SKM-1 treated with dmso at 0.1 percent for 144 hours (cell line): Measurements from ENCODE around the gene MEGF10.

Source experiments
- DNase-seq: peaks from one replicate; lab custom pipeline; 2025; ENCODE audit not compliant: unreplicated experiment; lab: John Stamatoyannopoulos, UW

The MEGF10 gene

DNA sequence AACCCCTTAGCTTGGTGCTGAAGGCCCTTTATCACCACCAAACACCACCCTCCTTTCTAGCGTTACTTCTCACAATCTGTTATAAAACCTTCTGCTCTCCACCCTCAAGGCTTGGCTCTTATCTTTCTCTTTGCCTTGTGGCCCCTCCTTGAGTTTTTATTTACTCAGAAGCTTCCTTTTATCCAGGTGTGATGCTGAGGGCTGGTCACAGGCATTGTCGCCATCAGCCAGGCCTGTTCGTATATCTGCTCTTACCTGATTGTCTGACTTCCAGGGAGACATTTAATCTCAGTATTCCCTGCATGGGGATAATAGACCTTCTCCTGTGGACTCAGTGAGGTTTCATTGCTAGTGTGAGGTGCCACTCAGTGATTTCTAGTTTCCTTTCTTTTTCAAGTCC, 34.2 kb downstream of the MEGF10 start:
- no peak for DNase-seq

DNA sequence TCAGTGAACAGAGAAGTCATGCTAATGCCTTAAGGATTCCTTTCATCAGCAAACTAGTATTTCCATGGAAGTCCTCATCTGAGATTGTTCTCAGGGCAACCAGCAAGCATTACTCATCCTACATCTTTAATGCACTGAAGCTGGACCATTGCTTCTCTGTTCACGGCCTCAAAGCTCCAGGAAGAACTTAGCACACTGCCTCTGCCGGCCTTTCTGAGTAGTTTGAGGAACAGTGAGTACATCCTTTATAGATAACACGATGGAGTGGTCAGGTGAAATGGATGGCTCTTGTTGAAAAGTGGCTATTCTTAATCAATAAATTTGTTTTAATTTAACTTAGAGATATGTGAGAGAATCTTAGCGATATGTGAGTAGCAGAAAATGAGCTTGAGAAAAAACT, 35.8 kb downstream of the MEGF10 start:
- DNase-seq, result no peak

DNA sequence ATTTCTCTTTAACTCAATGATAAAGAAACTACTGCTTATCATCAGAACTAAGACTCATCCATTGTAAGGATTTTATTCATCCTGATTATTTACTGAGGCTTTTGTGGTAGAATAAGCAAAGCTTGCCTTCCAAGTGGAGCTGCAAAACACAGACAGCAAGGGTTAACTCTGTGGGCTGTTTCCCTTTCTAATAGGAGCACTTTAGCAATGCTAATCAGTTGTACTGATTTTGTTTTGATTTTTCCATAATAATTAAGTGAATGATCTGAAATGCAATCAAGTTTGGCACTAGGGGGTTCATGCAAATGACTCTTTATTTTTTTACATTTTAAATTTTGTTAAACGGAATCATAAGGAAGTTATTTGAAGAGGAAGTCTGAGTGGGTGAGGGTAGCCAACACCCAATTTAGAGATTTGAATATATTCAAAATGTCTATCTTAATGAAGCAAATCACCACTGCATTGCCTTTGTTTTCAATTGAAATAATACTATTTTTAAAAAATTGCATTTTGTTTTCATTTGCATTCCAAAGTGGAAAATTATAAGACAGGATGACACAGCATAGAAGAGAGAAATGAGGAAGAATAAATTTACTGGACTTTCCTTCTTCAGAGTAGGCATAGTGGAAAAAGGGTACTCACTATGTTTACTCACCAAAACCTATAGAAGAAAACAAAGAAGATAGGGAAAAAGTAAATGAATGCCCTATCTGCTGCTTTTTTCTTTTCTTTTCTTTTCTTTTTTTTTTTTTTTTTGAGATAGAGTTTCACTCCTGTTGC, 36.6 kb downstream of the MEGF10 start:
- no peak for DNase-seq

DNA sequence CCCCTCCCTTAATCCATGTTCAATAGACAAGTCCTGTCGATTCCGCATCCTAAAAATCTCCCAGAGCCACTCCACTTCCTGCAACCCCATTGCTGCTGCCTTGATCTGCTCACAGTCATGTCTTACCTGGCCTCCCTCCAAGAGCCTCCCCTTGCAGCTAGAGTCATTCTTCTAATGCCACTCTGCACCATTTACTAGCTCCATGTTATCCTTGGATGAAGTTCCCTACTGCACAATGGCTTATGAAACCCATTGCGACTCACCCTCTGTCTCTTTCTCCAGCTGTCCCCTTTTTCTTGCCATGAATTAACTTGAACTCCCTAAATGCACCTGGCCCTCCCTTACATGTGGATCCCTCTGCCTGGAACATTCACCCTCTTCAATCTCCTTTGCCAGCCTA, 39.5 kb downstream of the MEGF10 start:
- no peak for DNase-seq

DNA sequence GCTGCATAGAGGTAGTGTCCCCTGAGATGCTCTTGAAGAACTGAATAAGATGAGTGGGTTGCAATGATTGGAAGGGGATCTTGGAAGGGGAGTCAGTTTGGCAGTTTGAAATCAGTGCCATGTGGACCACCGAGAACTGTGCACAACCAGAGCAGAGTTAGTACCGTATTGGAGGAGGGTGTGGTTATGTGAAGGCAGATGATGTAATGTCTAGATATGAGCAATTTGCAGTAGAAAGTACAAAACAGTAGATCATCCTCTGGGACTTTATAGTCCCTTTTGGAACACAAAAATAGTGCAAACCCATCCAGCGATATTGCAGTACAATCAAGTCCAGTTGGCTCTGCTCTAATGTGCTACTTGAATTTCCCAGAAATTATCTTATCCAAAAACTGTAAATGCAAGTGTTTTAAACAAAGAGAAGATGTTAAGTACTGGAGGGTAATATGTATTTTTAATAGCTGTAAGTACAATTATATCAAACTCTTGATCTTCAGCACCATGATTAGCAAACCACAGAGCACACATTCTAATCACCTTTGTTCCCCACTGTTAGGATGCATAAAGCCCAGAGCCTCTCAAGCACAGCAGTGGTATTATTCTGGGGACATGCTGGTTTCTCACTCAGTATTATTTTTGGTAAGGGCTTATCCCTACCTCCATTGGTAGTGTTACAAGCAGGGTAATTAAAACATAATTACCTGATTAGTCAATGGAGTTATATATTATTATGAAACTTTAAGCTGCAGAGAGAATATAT, 41.5 kb downstream of the MEGF10 start:
- no peak for DNase-seq

DNA sequence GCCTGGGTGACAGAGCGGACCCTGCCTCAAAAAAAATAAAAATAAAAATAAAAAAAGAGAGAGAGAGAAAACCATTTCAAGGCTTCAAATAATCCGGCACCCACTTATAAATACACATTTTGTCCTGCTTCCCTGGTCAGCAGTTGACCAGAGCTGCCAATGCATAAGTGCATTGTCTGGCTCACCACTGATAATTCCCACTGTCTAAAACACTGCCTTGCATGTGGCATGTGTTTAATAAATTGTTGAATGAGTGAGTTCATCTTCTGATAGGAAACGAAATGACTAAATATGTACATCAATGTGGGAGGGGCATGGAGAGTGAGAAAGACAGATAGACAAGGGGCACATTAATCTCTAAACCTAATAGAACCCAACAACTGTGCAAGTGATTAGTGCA, 42.9 kb downstream of the MEGF10 start:
- DNase-seq, result no peak

DNA sequence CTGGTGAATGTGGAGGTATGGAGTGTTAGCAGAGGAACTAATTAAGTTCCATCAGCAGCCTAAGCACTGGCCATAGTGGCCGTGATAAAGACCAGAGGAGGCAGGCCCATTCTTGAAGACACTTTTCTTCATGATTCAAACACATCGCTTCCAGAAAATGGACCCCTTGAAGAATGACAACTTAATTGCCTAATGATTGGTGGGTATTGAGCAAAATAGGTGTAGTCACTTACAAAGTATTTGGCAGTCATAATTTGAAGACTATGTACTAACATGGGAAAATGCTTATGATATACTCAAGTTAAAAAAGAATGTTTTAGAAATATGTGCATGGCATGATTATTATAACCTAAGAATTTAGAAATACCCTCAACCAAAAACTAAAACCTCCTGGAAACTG, 44.8 kb downstream of the MEGF10 start:
- DNase-seq, result no peak

DNA sequence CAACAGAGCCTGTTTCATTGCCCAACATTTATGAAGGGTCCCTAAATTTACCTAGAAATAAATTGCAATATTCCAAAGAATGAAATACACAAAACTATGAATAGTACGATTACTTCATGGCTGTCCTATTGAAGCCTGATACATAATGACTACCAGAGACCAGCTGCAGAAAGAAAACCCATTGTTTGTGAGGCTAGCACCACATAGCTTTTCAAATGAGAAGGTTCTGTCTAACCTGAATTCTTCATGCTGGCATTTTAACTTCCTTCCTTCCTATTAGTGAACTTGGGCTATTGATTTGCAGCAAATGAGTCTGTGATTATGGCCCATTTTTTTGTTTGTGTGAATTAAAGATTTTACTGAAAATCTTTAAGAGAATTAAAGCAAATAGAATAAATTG, 47.3 kb downstream of the MEGF10 start:
- no peak for DNase-seq

DNA sequence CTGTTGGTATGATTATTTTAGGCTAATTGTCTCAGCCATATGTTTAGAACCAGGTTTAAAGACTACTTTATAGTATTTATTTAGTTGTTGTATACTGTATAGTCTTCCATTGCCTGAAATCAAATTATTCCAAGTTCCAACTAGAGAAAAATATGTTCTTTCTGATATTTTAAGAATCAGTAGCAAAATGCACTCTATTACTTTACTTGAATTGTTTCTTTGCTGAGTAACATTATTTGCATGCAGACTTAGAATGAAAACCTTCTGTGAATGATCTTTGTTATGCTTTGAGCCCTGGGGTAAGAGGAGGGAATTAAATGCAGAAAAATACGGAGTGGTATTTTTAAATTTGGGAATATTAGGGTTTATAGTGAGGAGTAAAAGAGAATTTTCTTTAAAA, 47.9 kb downstream of the MEGF10 start:
- DNase-seq, result no peak

DNA sequence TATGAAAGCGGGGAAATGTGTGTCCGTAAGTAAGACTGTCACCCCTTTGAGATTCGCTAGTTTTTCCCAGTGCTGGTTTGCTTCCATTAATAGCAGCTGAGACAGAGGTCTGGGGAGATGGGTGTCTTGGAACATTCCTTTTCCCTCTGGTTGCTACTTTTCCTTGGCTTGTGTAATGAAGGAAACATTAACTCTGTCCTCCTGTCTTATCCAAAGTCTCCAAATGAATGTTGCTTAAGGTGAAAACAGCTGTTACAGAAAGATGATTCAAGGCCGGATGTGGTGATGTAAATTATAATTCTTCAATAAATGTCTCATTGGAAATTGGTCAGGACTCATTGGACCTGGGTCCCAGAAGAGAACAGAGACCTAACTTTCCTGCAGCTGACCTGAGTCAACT, 50.0 kb downstream of the MEGF10 start:
- DNase-seq, result no peak

DNA sequence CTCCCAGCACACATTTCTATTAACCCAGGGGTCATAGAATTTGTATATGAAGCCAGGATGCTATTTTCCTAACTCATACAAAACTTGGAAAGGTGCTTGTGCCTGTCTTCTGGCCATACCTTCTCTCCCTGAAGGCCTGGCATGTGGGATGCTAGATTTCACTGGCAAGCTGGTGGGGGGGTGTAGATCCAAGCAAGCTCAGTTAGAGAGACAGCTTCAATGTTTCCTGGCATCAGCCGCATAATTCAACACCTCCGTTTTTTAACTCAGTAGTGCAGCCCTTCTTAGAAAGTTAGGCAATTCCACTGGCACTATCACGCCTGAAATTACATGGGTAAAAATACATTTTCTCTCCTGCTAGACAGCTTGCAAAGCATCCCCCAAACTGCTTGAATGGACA, 51.8 kb downstream of the MEGF10 start:
- no peak for DNase-seq

DNA sequence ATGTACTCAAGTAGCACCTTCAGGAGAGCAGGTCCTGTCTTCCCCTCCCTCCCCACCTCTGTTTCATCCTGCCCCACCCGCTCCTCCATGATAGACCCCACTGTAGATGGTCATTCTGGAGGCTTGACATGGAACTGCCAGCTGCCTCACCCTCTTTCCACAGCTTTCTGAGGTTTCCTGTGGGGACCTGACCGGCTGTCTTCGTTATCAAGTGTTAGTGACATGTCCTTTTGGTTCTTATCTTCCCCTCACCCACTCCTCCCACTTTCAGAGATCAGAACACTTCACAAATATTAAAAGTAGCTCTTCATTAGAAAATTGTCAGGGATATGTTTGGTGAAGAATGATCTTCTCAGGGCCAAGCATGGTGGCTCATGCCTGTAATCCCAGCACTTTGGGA, 52.7 kb downstream of the MEGF10 start:
- DNase-seq, result no peak

DNA sequence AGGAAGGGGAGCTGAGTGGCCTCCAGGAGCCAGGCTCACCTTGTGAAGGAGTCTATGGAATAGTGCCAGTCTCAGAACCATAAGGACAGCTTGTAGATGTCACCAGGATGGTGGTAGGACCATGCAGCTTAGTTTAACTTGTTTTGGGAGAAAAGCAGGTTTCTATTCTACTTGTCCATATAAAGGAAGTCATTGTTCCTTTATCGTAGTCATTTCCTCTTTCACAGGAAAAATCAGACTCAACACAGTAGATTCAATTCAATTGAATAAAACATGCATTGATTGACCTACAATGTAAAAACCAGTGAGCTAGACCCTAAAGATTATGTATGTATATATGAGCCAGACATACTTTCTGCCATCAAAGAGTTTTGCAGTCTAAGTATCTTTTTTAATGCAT, 53.3 kb downstream of the MEGF10 start:
- no peak for DNase-seq

DNA sequence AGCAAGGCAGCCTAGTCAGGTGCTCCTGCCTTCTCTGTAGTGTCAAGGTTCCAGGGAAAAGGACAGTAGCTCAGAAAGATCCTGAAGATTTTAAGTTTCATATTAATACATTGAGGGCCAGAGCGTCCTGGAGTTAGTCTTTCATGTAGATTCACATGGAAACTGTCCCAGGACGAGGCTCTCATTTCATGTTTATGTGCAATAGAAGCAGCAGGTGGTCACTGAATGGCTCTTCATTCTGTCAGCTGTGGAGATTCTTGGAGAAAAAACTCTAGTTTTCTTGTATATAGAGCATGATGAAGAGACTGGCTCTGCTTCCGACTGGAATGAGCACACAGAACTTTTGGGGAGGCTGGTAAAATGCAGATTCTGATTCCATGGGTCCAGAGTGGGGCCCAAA, 54.3 kb downstream of the MEGF10 start:
- no peak for DNase-seq

DNA sequence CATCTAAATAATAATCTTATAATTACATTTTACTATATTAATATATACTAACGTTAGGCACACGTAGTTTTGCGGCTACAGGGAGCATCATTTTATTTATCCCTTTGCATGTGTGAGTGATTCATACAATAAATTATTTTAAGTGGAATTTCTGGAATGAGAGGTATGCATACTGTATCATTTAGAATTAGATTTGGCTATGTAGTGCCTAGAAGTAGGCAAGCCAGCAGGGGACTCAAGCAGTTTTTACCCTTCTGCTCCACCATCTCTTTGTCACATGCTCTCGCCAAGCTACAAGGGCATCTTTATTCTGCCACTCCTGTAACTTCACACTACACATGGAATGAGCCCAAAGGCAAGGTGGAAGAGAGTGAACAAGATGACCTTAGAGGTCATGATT, 60.8 kb downstream of the MEGF10 start:
- no peak for DNase-seq

DNA sequence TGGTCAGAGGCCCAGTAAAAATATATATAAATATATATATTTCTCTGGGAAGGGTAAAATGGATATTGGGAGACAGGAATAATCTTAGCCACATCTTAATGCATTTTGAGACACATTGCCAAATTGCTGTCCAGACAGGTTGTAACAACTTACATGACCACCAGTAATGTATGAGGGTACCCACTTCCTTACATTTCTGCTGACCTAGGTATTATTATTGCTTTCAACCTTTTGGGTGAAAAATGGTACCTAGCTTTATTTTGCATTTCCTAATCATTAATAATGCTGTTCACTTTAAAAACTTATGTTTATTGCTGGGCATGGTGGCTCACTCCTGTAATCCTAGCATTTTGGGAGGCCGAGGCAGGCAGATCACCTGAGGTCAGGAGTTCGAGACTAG, 61.5 kb downstream of the MEGF10 start:
- no peak for DNase-seq

DNA sequence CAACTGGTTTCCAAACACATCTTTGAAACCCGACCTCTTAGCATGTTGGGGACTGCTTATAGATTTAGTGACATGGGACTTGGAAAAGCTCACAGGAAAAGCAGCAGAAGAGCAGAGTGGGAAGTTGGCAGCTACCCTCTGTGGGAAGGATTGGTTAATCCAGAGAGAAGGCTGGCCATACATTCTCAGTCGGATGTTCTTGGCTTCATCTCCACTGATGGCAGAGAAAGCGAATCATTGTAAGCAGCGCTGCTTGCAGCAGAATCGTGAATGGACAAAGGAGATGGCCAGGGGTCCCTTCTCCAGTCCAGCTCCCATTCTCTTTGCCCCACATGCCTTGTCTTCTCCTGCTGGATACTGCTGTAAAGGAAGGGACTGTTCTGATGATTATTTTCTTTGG, 62.7 kb downstream of the MEGF10 start:
- no peak for DNase-seq

DNA sequence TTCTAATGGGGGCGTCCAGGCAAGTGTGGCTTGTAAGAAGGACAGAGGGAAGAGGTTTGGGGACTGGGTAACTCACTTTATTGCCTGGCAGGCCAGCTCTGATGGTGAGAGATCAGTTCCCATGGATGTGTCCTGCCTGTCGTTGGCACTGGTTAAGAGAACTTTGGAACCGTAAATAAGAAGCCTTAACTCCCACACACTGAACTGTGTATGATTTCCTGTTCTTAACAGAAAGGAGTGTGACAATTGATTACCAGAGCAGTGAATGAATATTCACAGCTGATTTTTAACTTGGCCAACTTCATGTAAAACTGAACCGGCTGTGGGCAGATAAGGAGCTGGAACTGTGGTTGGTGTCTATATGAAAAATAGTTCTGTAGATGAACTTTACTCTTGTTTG, 63.2 kb downstream of the MEGF10 start:
- DNase-seq, result no peak

DNA sequence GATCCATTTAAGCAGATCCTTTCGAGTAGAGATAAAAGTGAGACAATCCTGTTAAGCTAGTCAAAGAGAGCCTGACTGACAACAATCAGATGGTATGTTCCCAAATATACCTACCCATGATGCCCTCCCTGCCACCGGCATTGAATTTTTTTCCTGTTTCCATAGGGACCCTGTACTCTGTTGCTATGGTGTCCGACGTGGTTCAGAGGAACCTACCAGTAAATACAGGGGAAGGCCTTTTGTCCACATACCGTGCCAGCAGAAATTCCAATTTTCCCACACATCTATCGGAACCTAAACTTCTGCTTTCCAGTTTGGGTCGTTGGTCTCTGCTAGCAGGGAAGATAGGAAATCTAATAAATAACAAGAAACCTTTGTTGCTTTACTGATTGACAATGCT, 64.7 kb downstream of the MEGF10 start:
- no peak for DNase-seq

DNA sequence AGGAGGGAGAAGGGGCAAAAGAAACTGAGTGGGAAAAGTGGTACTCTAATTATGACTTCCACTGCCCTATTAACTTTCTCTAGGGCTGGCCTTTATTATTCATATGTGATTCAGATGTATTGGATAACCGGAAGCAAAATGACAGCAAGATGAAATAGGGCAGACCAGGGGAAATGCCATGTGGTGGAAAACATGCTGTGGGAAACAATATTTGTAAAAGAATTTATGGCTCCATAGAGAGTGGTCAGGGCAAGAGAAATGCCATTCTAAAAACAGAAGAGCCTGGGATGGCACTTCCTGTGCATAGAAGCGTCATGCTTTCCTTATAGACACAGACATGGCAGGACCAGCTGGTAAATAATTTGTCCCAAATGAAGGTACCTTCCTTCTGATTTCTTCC, 67.7 kb downstream of the MEGF10 start:
- no peak for DNase-seq

DNA sequence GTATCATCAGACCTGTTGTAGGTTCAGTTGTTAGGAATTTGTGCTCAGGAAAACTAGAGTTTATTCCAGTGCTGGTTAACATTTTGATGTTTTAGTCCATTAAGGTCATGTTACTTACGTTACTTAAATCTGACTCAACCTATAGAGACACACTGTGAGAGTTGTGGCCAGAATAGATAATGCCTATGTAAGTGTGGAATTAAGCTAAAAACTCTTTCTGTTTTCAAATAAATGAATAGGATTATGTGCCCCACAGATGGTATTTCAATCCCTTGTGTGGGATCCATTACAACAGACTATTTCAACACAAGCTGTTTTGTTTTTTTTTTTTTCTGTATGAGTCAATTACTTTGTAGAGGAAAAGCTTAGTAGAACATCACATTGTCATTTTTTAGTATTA, 68.1 kb downstream of the MEGF10 start:
- DNase-seq, result no peak

DNA sequence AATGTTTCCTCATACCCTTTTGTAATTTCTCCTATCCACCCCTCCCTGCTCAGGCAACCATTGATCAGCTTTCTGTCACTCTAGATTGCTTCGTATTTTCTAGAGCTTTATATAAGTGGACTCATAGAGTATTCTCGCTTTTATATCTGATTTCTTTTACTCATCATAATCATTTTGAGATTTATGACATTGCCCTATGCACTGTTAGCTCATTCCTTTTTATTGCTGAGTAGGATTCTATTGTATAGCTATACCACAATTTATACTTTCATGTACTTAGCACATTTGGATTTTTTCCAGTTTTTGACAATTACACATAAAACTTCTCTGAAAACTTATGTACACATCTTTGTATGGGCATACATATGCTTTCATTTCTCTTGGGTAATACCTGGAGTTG, 68.9 kb downstream of the MEGF10 start:
- DNase-seq, result no peak

DNA sequence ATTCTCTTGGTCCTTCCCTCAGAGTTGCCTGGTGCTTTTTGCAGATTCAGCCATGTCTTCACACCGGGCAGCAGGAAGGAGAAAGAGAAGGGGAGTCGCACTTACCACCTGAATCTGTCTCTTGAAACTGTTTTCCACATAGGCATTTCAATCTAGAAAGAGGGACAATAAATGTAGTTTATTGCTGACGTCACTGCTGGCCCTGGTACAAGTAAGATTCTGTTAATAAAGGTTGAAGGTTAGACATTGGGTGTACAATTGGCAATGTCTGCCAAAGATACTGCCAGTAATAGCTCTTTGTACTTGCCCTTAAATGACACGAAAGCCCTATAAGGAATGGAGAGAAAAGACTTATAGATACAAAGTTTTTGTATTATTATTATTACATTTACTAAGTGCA, 72.8 kb downstream of the MEGF10 start:
- no peak for DNase-seq
